ENCODE measurements around the gene AK3. TPM values are rescaled to one million over a fixed set of nuclear protein-coding genes. Genes with fewer than 3 reads are reported as not detected.

AK3 gene
- total RNA-seq, 2 experiments from 2014 or later, result 19.9 to 20.9 TPM

- ATAC-seq (ENCODE audit: poor library complexity) (no peak), DNase-seq (no peak)
- H3K4me3 ChIP-seq (ENCODE audit: low read length), result no peak overlapping the region
- H3K36me3 Mint-ChIP-seq (ENCODE audit: low read depth), result peaks cover 66% of the 10 kb centered on the region
- H3K27me3 Mint-ChIP-seq, result no peaks in the 10 kb centered on the region
- no peaks in the 10 kb centered on the region for H3K4me1 Mint-ChIP-seq (ENCODE audit: low read depth)
- ChIA-PET POLR2A (interaction anchor here (0.5 kb wide), 1 partner anchor 24 kb away, joined by 3 read pairs; no protein-coding TSS in a partner anchor), CTCF (no interaction called here)
- no peak for TF ChIP-seq CTCF (IDR thresholded peaks at IDR 0.05)
- H3K36me3 ChIP-seq (ENCODE audit: insufficient read depth, low read length), result peaks cover 50% of the 10 kb centered on the region
- H3K9me3 ChIP-seq (ENCODE audit: control insufficient read depth in 1 of 2, insufficient read depth in 1 of 2, low read length in 2 of 2), result no peaks in the 10 kb centered on the region
- H3K27ac Mint-ChIP-seq, result no peak overlapping the region
- H3K27ac ChIP-seq (ENCODE audit: low read depth in 1 of 2, low read length in 2 of 2), result no peak overlapping the region
- no peaks in the 10 kb centered on the region for H3K27me3 ChIP-seq (ENCODE audit: control insufficient read depth in 1 of 2, insufficient read depth in 2 of 2, low read length in 2 of 2)
- no peaks in the 10 kb centered on the region for H3K9me3 Mint-ChIP-seq
- no peaks in the 10 kb centered on the region for H3K4me1 ChIP-seq (ENCODE audit: insufficient read depth, low read length)
- intact Hi-C loops (cut with DNase I, micrococcal nuclease), result no loop called here
- H3K4me3 Mint-ChIP-seq, result no peak overlapping the region
Observed at GRCh38 chr9:4718911-4719310, 22.1 kb downstream of the AK3 start.

DNA sequence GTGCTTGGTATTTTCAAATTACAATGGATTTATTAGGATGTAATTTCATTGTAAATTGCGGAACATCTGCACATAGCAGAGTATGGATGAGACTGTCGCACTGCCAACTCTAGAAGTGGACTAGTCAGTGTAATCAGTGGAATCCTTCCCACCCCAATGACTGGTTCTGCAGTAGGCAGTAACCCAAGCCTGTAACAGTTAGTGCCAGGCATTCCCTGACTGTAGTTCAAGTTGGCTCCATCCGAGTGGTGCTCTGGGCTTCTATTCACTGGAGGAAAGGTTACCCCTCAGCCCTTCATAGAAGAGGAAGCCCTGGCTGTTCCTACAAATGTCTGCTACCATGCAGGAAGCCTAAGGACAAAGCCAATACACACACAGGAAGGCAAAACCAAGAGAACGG, 23.2 kb downstream of the AK3 start:
- Mint-ChIP-seq H3K9me3 (no peaks in the 10 kb centered on the region), H3K36me3 (ENCODE audit: low read depth) (peaks cover 73% of the 10 kb centered on the region), H3K27me3 (no peaks in the 10 kb centered on the region), H3K4me3 (no peak overlapping the region), H3K27ac (no peak overlapping the region), H3K4me1 (ENCODE audit: low read depth) (no peaks in the 10 kb centered on the region)
- ChIA-PET CTCF (no interaction called here), POLR2A (interaction anchor here (0.6 kb wide), 1 partner anchor 645 kb away, joined by 3 read pairs; no protein-coding TSS in a partner anchor)
- no peak overlapping the region for H3K27ac ChIP-seq (ENCODE audit: low read depth in 1 of 2, low read length in 2 of 2)
- ATAC-seq (ENCODE audit: poor library complexity) (no peak), DNase-seq (no peak)
- H3K36me3 ChIP-seq (ENCODE audit: insufficient read depth, low read length), result peaks cover 59% of the 10 kb centered on the region
- intact Hi-C loops (cut with DNase I, micrococcal nuclease), result no loop called here
- no peaks in the 10 kb centered on the region for H3K4me1 ChIP-seq (ENCODE audit: insufficient read depth, low read length)
- H3K27me3 ChIP-seq (ENCODE audit: control insufficient read depth in 1 of 2, insufficient read depth in 2 of 2, low read length in 2 of 2), result no peaks in the 10 kb centered on the region
- H3K9me3 ChIP-seq (ENCODE audit: control insufficient read depth in 1 of 2, insufficient read depth in 1 of 2, low read length in 2 of 2), result no peaks in the 10 kb centered on the region
- no peak overlapping the region for H3K4me3 ChIP-seq (ENCODE audit: low read length)
- no peak for TF ChIP-seq CTCF (IDR thresholded peaks at IDR 0.05)

DNA sequence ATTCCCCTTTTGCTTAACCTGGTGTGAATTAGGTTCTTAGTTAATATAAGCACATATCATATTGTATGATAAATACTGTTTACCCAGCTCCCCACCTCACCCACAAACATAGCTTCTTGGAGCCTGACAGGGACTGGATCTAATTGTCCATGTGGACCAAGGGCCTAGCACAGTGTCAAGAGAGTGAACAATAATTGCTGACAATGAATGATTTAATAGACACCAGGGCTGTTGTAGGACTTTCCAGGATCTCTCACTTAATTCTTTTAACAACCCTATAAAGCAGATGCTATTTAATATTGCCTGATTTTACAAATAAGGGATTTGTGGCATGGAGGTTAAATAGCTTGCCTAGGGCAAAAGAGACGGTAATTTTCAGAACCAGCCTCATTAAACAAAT, 24.8 kb downstream of the AK3 start:
- peaks cover 50% of the 10 kb centered on the region for H3K36me3 ChIP-seq (ENCODE audit: insufficient read depth, low read length)

More for the DNA sequence above, 24.8 kb downstream of the AK3 start:
- no peak for TF ChIP-seq CTCF (IDR thresholded peaks at IDR 0.05)
- no peaks in the 10 kb centered on the region for H3K27me3 Mint-ChIP-seq
- peaks cover 74% of the 10 kb centered on the region for H3K36me3 Mint-ChIP-seq (ENCODE audit: low read depth)
- no peak overlapping the region for H3K4me3 Mint-ChIP-seq
- no peak overlapping the region for H3K4me3 ChIP-seq (ENCODE audit: low read length)
- H3K4me1 ChIP-seq (ENCODE audit: insufficient read depth, low read length), result no peaks in the 10 kb centered on the region
- ChIA-PET CTCF (interaction anchor here (1.1 kb wide), 1 partner anchor 14 kb away, joined by 3 read pairs; no protein-coding TSS in a partner anchor), POLR2A (interaction anchor here (1.6 kb wide), 1 partner anchor 25 kb away, joined by 7 read pairs; the partner anchor contains the start of gene AK3)
- no peak for ATAC-seq (ENCODE audit: poor library complexity)
- no peaks in the 10 kb centered on the region for H3K4me1 Mint-ChIP-seq (ENCODE audit: low read depth)
- no peaks in the 10 kb centered on the region for H3K9me3 Mint-ChIP-seq
- DNase-seq, result no peak
- H3K27me3 ChIP-seq (ENCODE audit: control insufficient read depth in 1 of 2, insufficient read depth in 2 of 2, low read length in 2 of 2), result no peaks in the 10 kb centered on the region
- no peaks in the 10 kb centered on the region for H3K9me3 ChIP-seq (ENCODE audit: control insufficient read depth in 1 of 2, insufficient read depth in 1 of 2, low read length in 2 of 2)
- H3K27ac ChIP-seq (ENCODE audit: low read depth in 1 of 2, low read length in 2 of 2), result peak overlapping the region in 1 of 2 donors; percentile 16
- intact Hi-C loops (cut with DNase I, micrococcal nuclease), result no loop called here
- peak overlapping the region; percentile 37 for H3K27ac Mint-ChIP-seq

Data from CD4-positive, alpha-beta T cell (primary cell).